GM12801 (cell line): ENCODE data around the gene VAT1L.

Experiments used
- TF ChIP-seq, protein P1 (sequence below): IDR thresholded peaks from one replicate; pipeline ENCODE4 v1.5.1; 2011; ENCODE audit warnings: control low read depth; ENCODE audit not compliant: insufficient read length; ENCODE audit errors: extremely low read depth

The VAT1L gene

DNA sequence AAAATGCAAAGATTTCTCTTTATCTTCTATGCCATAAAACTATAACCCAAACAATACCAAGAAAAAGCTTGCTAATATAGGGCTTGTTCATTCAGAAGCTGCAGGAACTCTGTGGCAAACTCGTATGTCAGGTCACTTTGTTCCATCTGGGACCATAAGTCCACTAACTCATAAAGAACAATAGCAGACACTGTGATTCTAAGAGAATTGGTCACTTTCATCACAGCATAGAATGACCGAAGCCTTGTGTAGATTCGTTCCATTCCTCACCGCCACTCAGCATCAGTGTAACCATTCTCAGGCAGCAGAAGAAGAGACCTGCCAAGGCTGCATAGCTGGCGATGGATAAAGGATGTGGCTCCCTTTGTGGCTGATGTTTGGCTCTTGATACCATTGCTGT lies 30.3 kb upstream of the VAT1L start:
- TF ChIP-seq, protein P1, sequence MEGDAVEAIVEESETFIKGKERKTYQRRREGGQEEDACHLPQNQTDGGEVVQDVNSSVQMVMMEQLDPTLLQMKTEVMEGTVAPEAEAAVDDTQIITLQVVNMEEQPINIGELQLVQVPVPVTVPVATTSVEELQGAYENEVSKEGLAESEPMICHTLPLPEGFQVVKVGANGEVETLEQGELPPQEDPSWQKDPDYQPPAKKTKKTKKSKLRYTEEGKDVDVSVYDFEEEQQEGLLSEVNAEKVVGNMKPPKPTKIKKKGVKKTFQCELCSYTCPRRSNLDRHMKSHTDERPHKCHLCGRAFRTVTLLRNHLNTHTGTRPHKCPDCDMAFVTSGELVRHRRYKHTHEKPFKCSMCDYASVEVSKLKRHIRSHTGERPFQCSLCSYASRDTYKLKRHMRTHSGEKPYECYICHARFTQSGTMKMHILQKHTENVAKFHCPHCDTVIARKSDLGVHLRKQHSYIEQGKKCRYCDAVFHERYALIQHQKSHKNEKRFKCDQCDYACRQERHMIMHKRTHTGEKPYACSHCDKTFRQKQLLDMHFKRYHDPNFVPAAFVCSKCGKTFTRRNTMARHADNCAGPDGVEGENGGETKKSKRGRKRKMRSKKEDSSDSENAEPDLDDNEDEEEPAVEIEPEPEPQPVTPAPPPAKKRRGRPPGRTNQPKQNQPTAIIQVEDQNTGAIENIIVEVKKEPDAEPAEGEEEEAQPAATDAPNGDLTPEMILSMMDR: no peak

DNA sequence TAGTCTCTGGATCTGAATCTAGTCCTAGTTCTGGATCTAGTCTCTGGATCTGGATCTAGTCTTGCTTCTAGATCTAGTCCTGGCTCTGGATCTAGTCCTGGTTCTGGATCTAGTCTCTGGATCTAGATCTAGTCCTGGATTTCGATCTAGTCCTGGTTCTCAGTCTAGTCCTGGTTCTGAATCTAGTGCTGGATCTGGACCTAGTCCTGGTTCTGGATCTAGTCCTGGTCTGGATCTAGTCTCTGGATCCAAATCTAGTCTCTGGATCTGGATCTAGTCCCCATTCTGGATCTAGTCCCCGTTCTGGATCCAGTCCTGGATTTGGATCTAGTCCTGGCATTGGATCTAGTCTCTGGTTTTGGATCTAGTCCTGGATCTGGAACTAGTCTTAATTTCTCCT lies 29.9 kb upstream of the VAT1L start:
- TF ChIP-seq, protein P1: no peak

DNA sequence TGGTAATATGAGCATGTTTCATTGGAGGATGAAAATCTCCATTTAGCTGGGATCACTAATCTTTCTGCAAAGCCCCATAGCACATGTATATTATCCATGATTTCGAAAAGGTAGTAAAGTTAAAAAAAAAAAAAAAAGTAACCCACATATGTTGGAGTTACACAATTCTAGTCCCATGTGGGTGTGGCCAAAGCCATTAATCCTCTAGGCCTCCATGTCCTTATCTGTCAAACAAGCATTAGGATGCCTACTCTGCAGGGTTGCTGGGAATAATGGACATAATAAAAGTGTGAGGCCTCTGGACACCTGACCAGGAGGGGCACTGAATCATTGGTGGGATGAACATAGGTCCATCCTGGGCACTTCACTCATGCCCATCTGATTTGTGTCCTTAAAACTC lies 29.2 kb upstream of the VAT1L start:
- TF ChIP-seq, protein P1: no peak

DNA sequence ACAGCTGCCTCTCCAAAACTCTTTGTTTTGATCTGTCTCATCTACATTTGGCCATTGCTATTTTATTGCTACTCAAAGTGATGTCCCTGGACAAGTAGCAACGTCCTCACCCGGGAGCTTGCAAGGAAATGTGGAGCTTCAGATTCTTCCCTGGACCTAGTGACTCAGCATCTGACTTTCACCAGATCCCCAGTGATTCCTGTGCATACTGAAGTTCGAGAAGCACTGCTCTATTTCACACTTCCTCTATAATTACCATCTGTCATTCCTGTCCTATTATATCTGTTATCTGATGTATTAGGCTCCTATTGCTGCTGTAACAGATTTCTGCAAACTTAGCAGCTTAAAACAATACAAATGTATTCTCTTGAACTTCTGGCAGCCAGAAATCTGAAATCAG lies 28.5 kb upstream of the VAT1L start:
- TF ChIP-seq, protein P1: no peak

DNA sequence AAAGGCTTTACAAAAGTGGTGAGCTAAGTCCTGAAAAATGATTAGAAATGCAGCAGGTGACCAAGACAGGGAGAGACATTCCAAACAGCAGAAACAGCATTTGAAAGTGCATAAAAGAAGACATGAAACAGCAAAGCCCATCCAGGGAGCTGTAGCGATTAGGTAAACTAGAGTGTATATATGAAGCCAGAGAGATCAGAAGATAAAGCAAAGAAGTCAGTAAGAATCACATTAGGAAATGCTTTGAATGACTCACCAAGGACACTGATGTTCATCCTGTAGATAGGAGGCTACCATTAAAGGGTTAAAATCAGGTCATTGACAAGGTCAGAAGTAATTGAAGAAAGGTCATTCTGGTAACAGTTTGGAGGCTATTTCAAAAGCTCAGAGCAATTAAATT lies 27.6 kb upstream of the VAT1L start:
- TF ChIP-seq, protein P1: no peak

DNA sequence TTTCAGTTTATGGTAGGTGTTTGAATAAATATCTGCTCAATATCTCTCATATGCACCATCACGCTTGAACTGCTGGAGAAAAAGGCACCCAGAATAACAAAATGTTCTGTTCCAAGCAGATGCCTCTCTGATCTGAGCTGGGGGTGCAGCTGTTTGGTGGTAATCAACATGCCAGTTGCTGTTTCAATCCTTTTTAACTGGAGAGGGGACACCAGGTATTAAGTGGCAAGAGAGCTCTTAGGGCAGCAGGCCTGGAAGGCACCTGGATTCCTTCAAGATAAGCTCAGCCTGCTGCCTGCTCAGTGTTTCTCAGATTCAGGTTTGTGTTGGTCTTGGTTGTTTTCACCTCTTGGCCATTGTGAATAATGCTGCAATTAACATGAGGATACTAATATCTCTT lies 27.2 kb upstream of the VAT1L start:
- TF ChIP-seq, protein P1: no peak

DNA sequence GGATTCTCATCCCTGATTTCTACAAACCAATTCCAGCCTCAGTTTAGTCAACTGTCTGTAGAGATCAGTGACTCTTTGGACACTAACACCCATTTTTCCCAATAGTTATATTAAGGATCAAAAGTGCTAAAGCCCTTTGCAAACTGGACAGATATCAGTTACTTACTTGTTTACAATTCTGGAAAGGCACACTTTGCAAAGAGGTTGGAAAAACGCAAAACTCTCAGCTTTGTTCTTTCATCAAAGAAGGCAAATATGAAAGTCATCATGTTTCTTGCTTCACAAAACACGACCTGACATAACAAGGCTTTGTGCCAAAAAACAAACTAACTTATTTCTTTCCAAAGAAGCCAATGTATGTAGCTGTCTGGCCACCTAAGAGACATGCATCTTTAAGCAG lies 26.1 kb upstream of the VAT1L start:
- TF ChIP-seq, protein P1: no peak

DNA sequence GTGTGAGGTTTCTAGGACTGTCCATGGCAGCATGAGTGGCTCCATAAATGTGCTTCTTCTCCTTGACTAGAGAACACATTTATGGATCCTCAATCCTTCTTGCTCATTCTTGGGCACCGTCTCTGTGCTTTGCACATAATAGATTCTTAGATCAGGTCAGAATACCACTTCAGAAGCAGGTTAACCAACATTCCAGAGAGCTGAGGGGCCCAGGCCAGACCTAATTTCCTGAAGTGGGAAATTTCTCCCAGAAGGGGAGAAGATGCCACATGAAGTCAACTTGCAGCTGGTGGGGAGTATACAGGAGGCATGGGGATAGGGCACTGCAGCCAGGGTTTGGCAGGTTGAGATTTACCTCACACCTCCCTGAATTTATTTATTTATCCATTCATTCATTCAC lies 24.4 kb upstream of the VAT1L start:
- TF ChIP-seq, protein P1: no peak
